OCI-LY7 (cell line): ENCODE results near the gene NPHP1. TPM values are rescaled to one million over a fixed set of nuclear protein-coding genes. Genes with fewer than 3 reads are reported as not detected.
"Not testable (repeated sequence)": the region's sequence is repeated elsewhere in the genome, so short reads cannot be mapped to it uniquely, and the experiment has no call there.

Source experiments
- BruUV-seq: library from RNA; stranded (reverse); fragments of 400-500 nt; replicated peaks from 2 replicates; lab custom pipeline; 2021; lab: Mats Ljungman, UMichigan
- CTCF ChIA-PET: fragments of 300-600 bp; sonication (Branson Sonifier 250); formaldehyde crosslinking; loops from one replicate; lab custom pipeline; 2022; ENCODE audit warnings: antibody characterized with exemption; ENCODE audit not compliant: unreplicated experiment; lab: Charles Lee
- POLR2A ChIA-PET: fragments of 300-600 bp; sonication (Branson Sonifier 250); formaldehyde crosslinking; loops from one replicate; lab custom pipeline; 2022; ENCODE audit warnings: antibody characterized with exemption; lab: Charles Lee
- DNase-seq: peaks from one replicate; pipeline ENCODE4 v3.0.0-alpha.2; 2015; ENCODE audit warnings: low spot score
- H2AFZ ChIP-seq: fragments of 200-600 bp; sonication (generic), shearing (Covaris generic); 2 replicates; pipeline ENCODE4 v1.6.1; 2014; ENCODE audit warnings: mild to moderate bottlenecking, antibody characterized with exemption, low read length, moderate library complexity
- H3K27ac ChIP-seq: fragments of 200-600 bp; sonication (generic); 2 replicates; pipeline ENCODE4 v1.5.1; 2014; ENCODE audit warnings: mixed run types, low read depth, mild to moderate bottlenecking, moderate library complexity, low read length, inconsistent platforms; ENCODE audit not compliant: poor library complexity, severe bottlenecking
- H3K36me3 ChIP-seq: fragments of 200-600 bp; sonication (generic); 2 replicates; pipeline ENCODE4 v1.6.1; 2014; ENCODE audit warnings: mild to moderate bottlenecking, antibody characterized with exemption, low read length, moderate library complexity, mixed read lengths; ENCODE audit not compliant: insufficient read depth
- H3K4me1 ChIP-seq: fragments of 200-600 bp; sonication (generic); 2 replicates; pipeline ENCODE4 v1.5.1; 2014; ENCODE audit warnings: mild to moderate bottlenecking, low read length; ENCODE audit not compliant: insufficient read depth, poor library complexity, severe bottlenecking
- H3K4me2 ChIP-seq: fragments of 200-600 bp; sonication (generic); 2 replicates; pipeline ENCODE4 v1.6.1; 2014; ENCODE audit warnings: mild to moderate bottlenecking, low read length
- H3K4me3 ChIP-seq: fragments of 200-600 bp; sonication (generic); 2 replicates; pipeline ENCODE4 v1.5.1; 2014; ENCODE audit warnings: mild to moderate bottlenecking, low read depth, low read length; ENCODE audit not compliant: poor library complexity, severe bottlenecking
- H3K79me2 ChIP-seq: fragments of 200-600 bp; sonication (generic); 2 replicates; pipeline ENCODE4 v1.6.1; 2016; ENCODE audit warnings: low read depth, mild to moderate bottlenecking, low read length, moderate library complexity, mixed read lengths; ENCODE audit not compliant: insufficient read depth
- H3K9me2 ChIP-seq: fragments of 200-600 bp; sonication (generic); 2 replicates; pipeline ENCODE4 v1.6.1; 2016; ENCODE audit warnings: mild to moderate bottlenecking, low read length, mixed read lengths; ENCODE audit not compliant: insufficient read depth
- H3K9me3 ChIP-seq: fragments of 200-600 bp; sonication (generic); 2 replicates; pipeline ENCODE4 v1.6.1; 2014; ENCODE audit warnings: mild to moderate bottlenecking, mixed run types, low read length, mixed read lengths
- H4K20me1 ChIP-seq: fragments of 200-600 bp; sonication (generic); 2 replicates; pipeline ENCODE4 v1.6.1; 2014; ENCODE audit warnings: mild to moderate bottlenecking, antibody characterized with exemption, low read length, moderate library complexity, mixed read lengths; ENCODE audit not compliant: insufficient read depth
- CTCF ChIP-seq: fragments of 200-600 bp; sonication (generic); conservative IDR thresholded peaks from 2 replicates; pipeline ENCODE4 v1.5.1; 2014; ENCODE audit warnings: mild to moderate bottlenecking, antibody characterized with exemption, low read length, moderate library complexity, mixed read lengths
- EZH2phosphoT487 ChIP-seq: fragments of 200-600 bp; sonication (generic); IDR thresholded peaks from 2 replicates; pipeline ENCODE4 v1.6.1; 2018; ENCODE audit warnings: low read depth, borderline replicate concordance, mild to moderate bottlenecking, mixed run types, antibody characterized with exemption, low read length, moderate library complexity, mixed read lengths
- intact Hi-C: fragments of 100-400 bp; cut with micrococcal nuclease; formaldehyde crosslinking; loops from one replicate; pipeline ENCODE4 v1.10.0; 2022; ENCODE audit not compliant: unreplicated experiment
- total RNA-seq, 2 experiments: library from RNA; depleted of rRNA in 1 of 2; stranded (reverse); fragments of >200 nt in 1 of 2; shearing (Covaris generic) in 1 of 2; gene quantifications; 2 replicates each; pipeline ENCODE4 v1.2.3, GENCODE V29; 2014 to 2022

Gene NPHP1
- total RNA-seq, 2 experiments from 2014 or later = 1.6 to 2.0 TPM

GRCh38 chr2:110220190-110220564, 15.4 kb upstream of the NPHP1 start:
- no peaks in the 10 kb centered on the region for H3K9me2 ChIP-seq
- no peak overlapping the region for H3K4me2 ChIP-seq
- intact Hi-C loops = no loop called here
- no peak for DNase-seq
- TF ChIP-seq EZH2phosphoT487 (no peak), CTCF (no peak)
- CTCF ChIA-PET = no interaction called here
- no peaks in the 10 kb centered on the region for H3K79me2 ChIP-seq
- H3K27ac ChIP-seq = no peak overlapping the region
- no TSS peak for BruUV-seq
- H3K4me3 ChIP-seq = no peak overlapping the region
- H3K4me1 ChIP-seq = no peaks in the 10 kb centered on the region
- no peak overlapping the region for H2AFZ ChIP-seq
- no peaks in the 10 kb centered on the region for H4K20me1 ChIP-seq
- H3K36me3 ChIP-seq = no peaks in the 10 kb centered on the region
- POLR2A ChIA-PET = no interaction called here
- no peaks in the 10 kb centered on the region for H3K9me3 ChIP-seq

DNA sequence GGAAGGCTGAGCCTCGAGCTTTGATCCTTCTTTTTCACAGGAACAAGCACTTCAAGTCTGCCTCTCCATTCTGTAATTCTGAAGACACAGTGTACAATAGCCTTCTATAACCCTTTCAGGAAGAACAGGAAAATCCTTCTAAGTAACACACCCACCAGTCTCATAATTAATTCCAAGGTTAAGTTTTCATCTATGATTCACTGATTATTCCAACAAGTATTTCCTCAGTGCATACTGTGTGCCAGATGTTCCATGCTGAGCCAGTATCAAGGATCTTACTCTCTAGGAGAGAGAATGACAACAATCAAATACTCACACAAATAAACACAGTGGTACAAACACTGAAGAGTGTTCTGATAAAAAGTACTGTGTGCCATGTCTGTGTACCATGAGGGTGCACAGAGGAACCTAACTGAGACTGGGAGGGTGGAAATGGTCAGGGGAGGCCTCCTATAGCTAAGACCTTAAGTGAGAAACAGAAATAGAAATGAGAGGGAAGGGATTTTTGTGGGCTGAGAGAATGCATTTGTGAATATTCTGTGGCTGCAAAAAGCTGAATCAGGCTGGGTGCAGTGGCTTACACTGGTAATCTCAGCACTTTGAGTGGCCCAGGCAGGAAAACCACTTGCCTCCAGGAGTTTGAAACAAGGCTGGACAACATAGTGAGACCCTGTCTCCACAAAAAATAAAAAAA, 14.8 kb upstream of the NPHP1 start:
- ChIA-PET POLR2A (no interaction called here), CTCF (no interaction called here)
- intact Hi-C loops = no loop called here
- no peaks in the 10 kb centered on the region for H3K9me3 ChIP-seq
- no peaks in the 10 kb centered on the region for H3K79me2 ChIP-seq
- H3K4me1 ChIP-seq = no peaks in the 10 kb centered on the region
- H3K27ac ChIP-seq = no peak overlapping the region
- H2AFZ ChIP-seq = no peak overlapping the region
- no peaks in the 10 kb centered on the region for H3K36me3 ChIP-seq
- no peak overlapping the region for H3K4me2 ChIP-seq
- no peak overlapping the region for H3K4me3 ChIP-seq
- H3K9me2 ChIP-seq = no peaks in the 10 kb centered on the region
- no peaks in the 10 kb centered on the region for H4K20me1 ChIP-seq
- no peak for TF ChIP-seq CTCF
- no peak for TF ChIP-seq EZH2phosphoT487
- no peak for DNase-seq
- no TSS peak for BruUV-seq

DNA sequence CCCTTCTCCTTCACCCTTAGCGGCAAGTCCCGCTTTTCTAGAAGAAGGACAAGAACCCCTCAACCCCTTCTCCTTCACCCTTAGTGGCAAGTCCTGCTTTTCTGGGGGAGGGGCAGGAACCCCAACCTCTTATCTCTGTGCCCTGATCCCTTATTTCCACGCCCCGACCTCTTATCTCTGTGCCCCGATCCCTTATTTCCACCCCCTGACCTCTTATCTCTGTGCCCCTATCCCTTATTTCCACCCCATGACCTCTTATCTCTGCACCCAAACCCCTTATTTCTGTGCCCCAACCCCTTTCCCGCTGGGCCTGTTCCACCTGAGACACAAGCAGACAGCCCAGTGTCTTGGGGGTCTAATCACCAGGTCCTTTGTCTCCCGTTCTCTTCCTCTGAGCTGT, 14.1 kb upstream of the NPHP1 start:
- H3K27ac ChIP-seq, intact Hi-C loops, H4K20me1 ChIP-seq, H3K4me2 ChIP-seq, POLR2A ChIA-PET, H3K9me3 ChIP-seq, H3K4me3 ChIP-seq, H3K79me2 ChIP-seq, CTCF ChIA-PET, H2AFZ ChIP-seq, H3K9me2 ChIP-seq, DNase-seq, H3K4me1 ChIP-seq, H3K36me3 ChIP-seq, BruUV-seq: not testable (repeated sequence)
